PC-9 (cell line): ENCODE data around the gene SLC25A44.

Experiments
- CTCF ChIP-seq: fragments of 200-600 bp; sonication (generic); conservative IDR thresholded peaks from 2 replicates; pipeline ENCODE4 v1.6.1; 2017; ENCODE audit warnings: mixed run types, antibody characterized with exemption, mild to moderate bottlenecking, moderate library complexity
- EZH2 ChIP-seq: fragments of 200-600 bp; sonication (generic); IDR thresholded peaks from 2 replicates; pipeline ENCODE4 v1.8.0; 2017; ENCODE audit warnings: antibody characterized with exemption, low read depth

GRCh38 chr1:156238248-156238647 lies 44.3 kb downstream of the SLC25A44 start:
- TF ChIP-seq CTCF = no peak
- TF ChIP-seq EZH2 = no peak
